Measurements from ENCODE around the gene GAS6. TPM values are rescaled to one million over a fixed set of nuclear protein-coding genes. Genes with fewer than 3 reads are reported as not detected.

Gene GAS6
- total and polyA plus RNA-seq, 7 experiments from 2014 or later, result 0.38 to 5.5 (median 3.0) TPM; not detected in 1

GRCh38 chr13:113856716-113857065 lies 7.2 kb downstream of the GAS6 start:
- ChIA-PET CTCF (interaction anchor here (0.6 kb wide), 1 partner anchor 42 kb away, joined by 3 read pairs; no protein-coding TSS in a partner anchor), POLR2A (interaction anchor here (1.0 kb wide), 1 partner anchor 9 kb away, joined by 5 read pairs; no protein-coding TSS in a partner anchor)
- Mint-ChIP-seq H3K9me3 (peaks cover 0 to 15% (median 0%) of the 10 kb centered on the region in 11 donors), H3K27me3 (peaks cover 4 to 33% (median 19%) of the 10 kb centered on the region in 5 donors), H3K4me3 (no peak overlapping the region), H3K4me1 (peaks cover 8 to 18% (median 15%) of the 10 kb centered on the region in 7 donors), H3K36me3 (no peaks in the 10 kb centered on the region), H3K27ac (no peak overlapping the region)
- ATAC-seq, result no peak
- DNase-seq, result peak in 1 of 9 donors; percentile 11
- H3K36me3 ChIP-seq (ENCODE audit: control insufficient read depth in 2 of 3, insufficient read depth in 3 of 3, low read length in 3 of 3), result no peaks in the 10 kb centered on the region
- H3K9me3 ChIP-seq (ENCODE audit: control insufficient read depth in 2 of 3, low read length in 3 of 3), result no peaks in the 10 kb centered on the region
- H3K27ac ChIP-seq (ENCODE audit: low read depth, low read length), result no peak overlapping the region
- intact Hi-C loops (cut with micrococcal nuclease), result no loop called here
- H3K27me3 ChIP-seq (ENCODE audit: control insufficient read depth in 2 of 2, insufficient read depth in 2 of 2, low read length in 2 of 2), result no peaks in the 10 kb centered on the region
- no peak overlapping the region for H3K4me3 ChIP-seq (ENCODE audit: low read length)
- H3K4me1 ChIP-seq (ENCODE audit: control insufficient read depth in 2 of 2, insufficient read depth in 2 of 2, low read length in 2 of 2), result peaks cover 5 to 13% of the 10 kb centered on the region in 2 donors

- H3K4me3 Mint-ChIP-seq, result no peak overlapping the region
- H3K9me3 Mint-ChIP-seq, result peaks cover 0 to 15% (median 0%) of the 10 kb centered on the region in 11 donors
- H3K36me3 Mint-ChIP-seq, result no peaks in the 10 kb centered on the region
- ChIA-PET POLR2A (interaction anchor here (1.0 kb wide), 1 partner anchor 9 kb away, joined by 5 read pairs; no protein-coding TSS in a partner anchor), CTCF (interaction anchor here (1.5 kb wide), 1 partner anchor 10 kb away, joined by 3 read pairs; no protein-coding TSS in a partner anchor)
- no peaks in the 10 kb centered on the region for H3K36me3 ChIP-seq (ENCODE audit: control insufficient read depth in 2 of 3, insufficient read depth in 3 of 3, low read length in 3 of 3)
- H3K4me1 Mint-ChIP-seq, result peaks cover 8 to 18% (median 15%) of the 10 kb centered on the region in 7 donors
- H3K4me1 ChIP-seq (ENCODE audit: control insufficient read depth in 2 of 2, insufficient read depth in 2 of 2, low read length in 2 of 2), result peaks cover 5 to 13% of the 10 kb centered on the region in 2 donors
- no peaks in the 10 kb centered on the region for H3K9me3 ChIP-seq (ENCODE audit: control insufficient read depth in 2 of 3, low read length in 3 of 3)
- peaks cover 4 to 29% (median 14%) of the 10 kb centered on the region in 5 donors for H3K27me3 Mint-ChIP-seq
- ATAC-seq (no peak), DNase-seq (peak in 1 of 9 donors; percentile 8)
- no peak overlapping the region for H3K27ac Mint-ChIP-seq
- H3K27ac ChIP-seq (ENCODE audit: low read depth, low read length), result no peak overlapping the region
- intact Hi-C loops (cut with micrococcal nuclease), result no loop called here
- H3K27me3 ChIP-seq (ENCODE audit: control insufficient read depth in 2 of 2, insufficient read depth in 2 of 2, low read length in 2 of 2), result no peaks in the 10 kb centered on the region
- H3K4me3 ChIP-seq (ENCODE audit: low read length), result no peak overlapping the region
These were observed 7.8 kb downstream of the GAS6 start for GRCh38 chr13:113855931-113856715.

- H3K27me3 ChIP-seq (ENCODE audit: control insufficient read depth in 2 of 2, insufficient read depth in 2 of 2, low read length in 2 of 2), result no peaks in the 10 kb centered on the region
- H3K27ac ChIP-seq (ENCODE audit: low read depth, low read length), result no peak overlapping the region
- peak; percentile 12 for ATAC-seq
- intact Hi-C loops (cut with micrococcal nuclease), result no loop called here
- H3K27ac Mint-ChIP-seq, result no peak overlapping the region
- peaks cover 0 to 15% (median 0%) of the 10 kb centered on the region in 11 donors for H3K9me3 Mint-ChIP-seq
- H3K27me3 Mint-ChIP-seq, result peaks cover 4 to 26% (median 11%) of the 10 kb centered on the region in 5 donors
- no peaks in the 10 kb centered on the region for H3K36me3 ChIP-seq (ENCODE audit: control insufficient read depth in 2 of 3, insufficient read depth in 3 of 3, low read length in 3 of 3)
- no peaks in the 10 kb centered on the region for H3K9me3 ChIP-seq (ENCODE audit: control insufficient read depth in 2 of 3, low read length in 3 of 3)
- H3K4me1 Mint-ChIP-seq, result peaks cover 8 to 18% (median 15%) of the 10 kb centered on the region in 7 donors
- H3K36me3 Mint-ChIP-seq, result no peaks in the 10 kb centered on the region
- H3K4me3 ChIP-seq (ENCODE audit: low read length), result no peak overlapping the region
- H3K4me1 ChIP-seq (ENCODE audit: control insufficient read depth in 2 of 2, insufficient read depth in 2 of 2, low read length in 2 of 2), result peaks cover 5 to 13% of the 10 kb centered on the region in 2 donors
- ChIA-PET POLR2A (interaction anchor here (0.6 kb wide), 1 partner anchor 432 kb away, joined by 3 read pairs; no protein-coding TSS in a partner anchor), CTCF (interaction anchor here (1.5 kb wide), 1 partner anchor 9 kb away, joined by 3 read pairs; no protein-coding TSS in a partner anchor)
- peak overlapping the region in 5 of 10 donors; percentile 14 to 76 (median 33) for H3K4me3 Mint-ChIP-seq
- DNase-seq, result peak in 1 of 9 donors; percentile 10
These were observed 8.6 kb downstream of the GAS6 start for GRCh38 chr13:113855012-113855921.

GRCh38 chr13:113854238-113855011 lies 9.5 kb downstream of the GAS6 start:
- Histone ChIP-seq H3K36me3 (ENCODE audit: control insufficient read depth in 2 of 3, insufficient read depth in 3 of 3, low read length in 3 of 3) (no peaks in the 10 kb centered on the region), H3K4me1 (ENCODE audit: control insufficient read depth in 2 of 2, insufficient read depth in 2 of 2, low read length in 2 of 2) (peaks cover 5 to 13% of the 10 kb centered on the region in 2 donors), H3K9me3 (ENCODE audit: control insufficient read depth in 2 of 3, low read length in 3 of 3) (no peaks in the 10 kb centered on the region), H3K27me3 (ENCODE audit: control insufficient read depth in 2 of 2, insufficient read depth in 2 of 2, low read length in 2 of 2) (no peaks in the 10 kb centered on the region), H3K4me3 (ENCODE audit: low read length) (no peak overlapping the region), H3K27ac (ENCODE audit: low read depth, low read length) (no peak overlapping the region)
- DNase-seq (peak in 1 of 9 donors; percentile 17), ATAC-seq (peak; percentile 39)
- H3K4me1 Mint-ChIP-seq, result peaks cover 7 to 18% (median 15%) of the 10 kb centered on the region in 7 donors
- peak overlapping the region in 1 of 9 donors; percentile 76 for H3K27ac Mint-ChIP-seq
- H3K36me3 Mint-ChIP-seq, result no peaks in the 10 kb centered on the region
- intact Hi-C loops (cut with micrococcal nuclease), result no loop called here
- peaks cover 4 to 20% (median 11%) of the 10 kb centered on the region in 5 donors for H3K27me3 Mint-ChIP-seq
- H3K9me3 Mint-ChIP-seq, result peaks cover 0 to 13% (median 0%) of the 10 kb centered on the region in 11 donors
- ChIA-PET CTCF (interaction anchor here (0.6 to 1.5 kb wide), 2 partner anchors 8 to 94 kb away, joined by 3 read pairs; no protein-coding TSS in a partner anchor), POLR2A (interaction anchor here (0.6 to 0.9 kb wide), 2 partner anchors 27 to 433 kb away, joined by 3 read pairs; no protein-coding TSS in a partner anchor)
- peak overlapping the region in 7 of 10 donors; percentile 14 to 76 (median 55) for H3K4me3 Mint-ChIP-seq

GRCh38 chr13:113853518-113854237 lies 10.2 kb downstream of the GAS6 start:
- DNase-seq, result peak in 1 of 9 donors; percentile 16
- Mint-ChIP-seq H3K9me3 (peaks cover 0 to 6% (median 0%) of the 10 kb centered on the region in 11 donors), H3K4me3 (peak overlapping the region in 1 of 10 donors; percentile 76), H3K27ac (peak overlapping the region in 1 of 9 donors; percentile 31), H3K36me3 (no peaks in the 10 kb centered on the region), H3K4me1 (peaks cover 7 to 18% (median 15%) of the 10 kb centered on the region in 7 donors), H3K27me3 (peaks cover 4 to 20% (median 11%) of the 10 kb centered on the region in 5 donors)
- POLR2A ChIA-PET, result interaction anchor here (0.9 kb wide), 1 partner anchor 28 kb away, joined by 3 read pairs; no protein-coding TSS in a partner anchor
- intact Hi-C loops (cut with micrococcal nuclease), result no loop called here
- Histone ChIP-seq H3K4me1 (ENCODE audit: control insufficient read depth in 2 of 2, insufficient read depth in 2 of 2, low read length in 2 of 2) (peaks cover 5 to 13% of the 10 kb centered on the region in 2 donors), H3K9me3 (ENCODE audit: control insufficient read depth in 2 of 3, low read length in 3 of 3) (no peaks in the 10 kb centered on the region), H3K27me3 (ENCODE audit: control insufficient read depth in 2 of 2, insufficient read depth in 2 of 2, low read length in 2 of 2) (no peaks in the 10 kb centered on the region), H3K36me3 (ENCODE audit: control insufficient read depth in 2 of 3, insufficient read depth in 3 of 3, low read length in 3 of 3) (no peaks in the 10 kb centered on the region), H3K4me3 (ENCODE audit: low read length) (no peak overlapping the region), H3K27ac (ENCODE audit: low read depth, low read length) (no peak overlapping the region)
- ATAC-seq, result no peak
- CTCF ChIA-PET, result no interaction called here

All from naive thymus-derived CD4-positive, alpha-beta T cell (primary cell).